Right atrium auricular region (tissue), 2 donors: ENCODE results near the gene DRC1. TPM values are rescaled to one million over a fixed set of nuclear protein-coding genes. Genes with fewer than 3 reads are reported as not detected.
A peak's percentile ranks its signal among the peaks of the same experiment; 100 is the strongest.
"Not testable (repeated sequence)": the region's sequence is repeated elsewhere in the genome, so short reads cannot be mapped to it uniquely, and the experiment has no call there.

Source experiments
- DNase-seq: peaks from one replicate; pipeline ENCODE4 v3.0.0-alpha.2; 2019; ENCODE audit warnings: low spot score
- H3K27ac ChIP-seq, 2 donors: fragments of 200-600 bp; sonication (generic); 1 replicate in 1 of 2; 2 replicates in 1 of 2; pipeline ENCODE4 v1.5.1; 2016 to 2019
- H3K27me3 ChIP-seq, 2 donors: fragments of 200-600 bp; sonication (generic); one replicate each; pipeline versions ENCODE4 v1.5.1 to v1.6.0; 2017 to 2019
- H3K36me3 ChIP-seq: fragments of 200-600 bp; sonication (generic); one replicate; pipeline ENCODE4 v1.5.1; 2016
- H3K4me1 ChIP-seq, 2 donors: fragments of 200-600 bp; sonication (generic); one replicate each; pipeline versions ENCODE4 v1.5.1 to v1.6.0; 2017 to 2019
- H3K4me3 ChIP-seq, 2 donors: fragments of 200-600 bp; sonication (generic); 1 replicate in 1 of 2; 2 replicates in 1 of 2; pipeline ENCODE4 v1.5.1; 2017 to 2019; ENCODE audit warnings: mild to moderate bottlenecking in 1 of 2, moderate library complexity in 1 of 2
- H3K9me3 ChIP-seq, 2 donors: fragments of 200-600 bp; sonication (generic); one replicate each; pipeline ENCODE4 v1.5.1; 2019
- total RNA-seq, 2 donors: library from RNA; depleted of rRNA; stranded (reverse); fragments of >200 nt; gene quantifications; one replicate each; pipeline ENCODE4 v1.1.0, GENCODE V29; 2016
- TF ChIP-seq, protein P1 (sequence below), 2 donors: fragments of 200-600 bp; sonication (generic); IDR thresholded peaks; one replicate each; pipeline ENCODE4 v1.5.1; 2019; ENCODE audit warnings: antibody characterized with exemption in 2 of 2

DRC1 gene
- not detected for total RNA-seq

DNA sequence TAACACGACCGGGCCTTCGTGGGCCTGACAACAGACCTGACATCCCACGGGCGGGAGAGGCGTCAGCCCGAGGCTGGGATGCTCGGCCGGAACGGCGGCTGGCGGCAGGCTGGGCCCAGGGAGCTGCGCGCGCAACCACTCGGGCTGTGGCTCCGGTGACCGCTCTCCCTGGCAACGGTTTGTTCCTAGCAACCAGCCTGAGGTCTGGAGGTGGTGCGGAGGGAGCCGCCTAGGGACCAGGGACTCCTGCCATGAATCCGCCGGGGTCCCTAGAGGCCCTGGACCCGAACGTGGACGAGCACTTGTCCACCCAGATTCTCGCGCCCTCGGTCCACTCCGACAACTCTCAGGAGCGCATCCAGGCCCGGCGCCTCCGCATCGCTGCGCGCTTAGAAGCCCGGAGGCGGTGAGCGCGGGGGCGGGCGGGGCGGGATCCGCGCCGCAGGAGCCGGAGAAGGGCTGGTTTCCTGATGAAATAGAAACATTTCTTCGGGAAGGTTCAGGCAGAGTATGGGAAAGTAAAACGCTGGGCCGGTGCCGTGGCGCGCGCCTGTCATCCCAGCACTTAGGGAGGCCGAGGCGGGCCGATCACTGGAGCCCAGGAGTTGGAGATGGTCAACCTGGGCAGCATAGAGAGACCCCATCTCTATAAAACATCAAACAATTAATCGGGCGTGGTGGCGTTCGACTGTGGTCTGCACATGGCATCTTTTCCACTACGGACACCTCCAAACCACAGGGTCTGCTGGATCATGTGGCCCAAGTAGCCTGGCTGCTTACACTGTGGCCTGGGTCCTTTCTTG lies at the start of gene DRC1:
TSS of gene DRC1 (plus strand) at position 182 of the 803 bp plus-strand sequence. CDS start at position 252, 70 bp downstream.
- Histone ChIP-seq H3K9me3 (no peaks in the 10 kb centered on the region), H3K27ac (no peak within 1 kb of the TSS), H3K36me3 (no peaks in the 10 kb centered on the region), H3K4me1 (peaks cover 0 to 9% of the 10 kb centered on the region in 2 donors), H3K4me3 (peak within 1 kb of the TSS in 1 of 2 donors; percentile 39), H3K27me3 (no peaks in the 10 kb centered on the region)
- DNase-seq: no peak
- TF ChIP-seq, protein P1, sequence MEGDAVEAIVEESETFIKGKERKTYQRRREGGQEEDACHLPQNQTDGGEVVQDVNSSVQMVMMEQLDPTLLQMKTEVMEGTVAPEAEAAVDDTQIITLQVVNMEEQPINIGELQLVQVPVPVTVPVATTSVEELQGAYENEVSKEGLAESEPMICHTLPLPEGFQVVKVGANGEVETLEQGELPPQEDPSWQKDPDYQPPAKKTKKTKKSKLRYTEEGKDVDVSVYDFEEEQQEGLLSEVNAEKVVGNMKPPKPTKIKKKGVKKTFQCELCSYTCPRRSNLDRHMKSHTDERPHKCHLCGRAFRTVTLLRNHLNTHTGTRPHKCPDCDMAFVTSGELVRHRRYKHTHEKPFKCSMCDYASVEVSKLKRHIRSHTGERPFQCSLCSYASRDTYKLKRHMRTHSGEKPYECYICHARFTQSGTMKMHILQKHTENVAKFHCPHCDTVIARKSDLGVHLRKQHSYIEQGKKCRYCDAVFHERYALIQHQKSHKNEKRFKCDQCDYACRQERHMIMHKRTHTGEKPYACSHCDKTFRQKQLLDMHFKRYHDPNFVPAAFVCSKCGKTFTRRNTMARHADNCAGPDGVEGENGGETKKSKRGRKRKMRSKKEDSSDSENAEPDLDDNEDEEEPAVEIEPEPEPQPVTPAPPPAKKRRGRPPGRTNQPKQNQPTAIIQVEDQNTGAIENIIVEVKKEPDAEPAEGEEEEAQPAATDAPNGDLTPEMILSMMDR (IDR thresholded peaks at IDR 0.05): no peak

DNA sequence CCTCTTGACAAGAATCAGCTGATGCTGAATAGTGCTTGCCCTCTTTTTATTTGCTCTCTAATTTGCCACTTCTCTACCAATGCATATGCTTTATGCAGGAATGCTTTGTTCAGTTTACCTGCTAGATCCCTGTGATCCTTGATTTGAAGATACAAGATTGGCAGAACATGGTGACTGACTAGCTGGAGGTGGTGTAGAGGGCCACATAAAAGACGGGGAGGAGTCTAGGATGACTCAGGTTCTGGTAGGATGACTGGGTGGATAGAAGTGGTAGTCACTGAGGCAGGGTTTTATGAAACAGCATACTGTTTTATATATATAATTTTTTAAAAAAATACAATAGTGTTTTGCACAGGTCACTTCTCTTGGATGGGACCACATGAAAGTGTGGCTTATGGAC lies 48.8 kb upstream of the DRC1 start:
- Histone ChIP-seq H3K27ac (no peak overlapping the region), H3K9me3 (no peaks in the 10 kb centered on the region), H3K27me3 (no peaks in the 10 kb centered on the region), H3K4me3 (no peak overlapping the region), H3K4me1 (peaks cover 0 to 9% of the 10 kb centered on the region in 2 donors), H3K36me3 (no peaks in the 10 kb centered on the region)
- TF ChIP-seq, protein P1 (IDR thresholded peaks at IDR 0.05): no peak
- no peak for DNase-seq

GRCh38 chr2:26354469-26354868 lies 47.3 kb upstream of the DRC1 start:
- not testable (repeated sequence) for DNase-seq, H3K27me3 ChIP-seq, H3K27ac ChIP-seq, H3K36me3 ChIP-seq, H3K4me3 ChIP-seq, H3K9me3 ChIP-seq, H3K4me1 ChIP-seq

DNA sequence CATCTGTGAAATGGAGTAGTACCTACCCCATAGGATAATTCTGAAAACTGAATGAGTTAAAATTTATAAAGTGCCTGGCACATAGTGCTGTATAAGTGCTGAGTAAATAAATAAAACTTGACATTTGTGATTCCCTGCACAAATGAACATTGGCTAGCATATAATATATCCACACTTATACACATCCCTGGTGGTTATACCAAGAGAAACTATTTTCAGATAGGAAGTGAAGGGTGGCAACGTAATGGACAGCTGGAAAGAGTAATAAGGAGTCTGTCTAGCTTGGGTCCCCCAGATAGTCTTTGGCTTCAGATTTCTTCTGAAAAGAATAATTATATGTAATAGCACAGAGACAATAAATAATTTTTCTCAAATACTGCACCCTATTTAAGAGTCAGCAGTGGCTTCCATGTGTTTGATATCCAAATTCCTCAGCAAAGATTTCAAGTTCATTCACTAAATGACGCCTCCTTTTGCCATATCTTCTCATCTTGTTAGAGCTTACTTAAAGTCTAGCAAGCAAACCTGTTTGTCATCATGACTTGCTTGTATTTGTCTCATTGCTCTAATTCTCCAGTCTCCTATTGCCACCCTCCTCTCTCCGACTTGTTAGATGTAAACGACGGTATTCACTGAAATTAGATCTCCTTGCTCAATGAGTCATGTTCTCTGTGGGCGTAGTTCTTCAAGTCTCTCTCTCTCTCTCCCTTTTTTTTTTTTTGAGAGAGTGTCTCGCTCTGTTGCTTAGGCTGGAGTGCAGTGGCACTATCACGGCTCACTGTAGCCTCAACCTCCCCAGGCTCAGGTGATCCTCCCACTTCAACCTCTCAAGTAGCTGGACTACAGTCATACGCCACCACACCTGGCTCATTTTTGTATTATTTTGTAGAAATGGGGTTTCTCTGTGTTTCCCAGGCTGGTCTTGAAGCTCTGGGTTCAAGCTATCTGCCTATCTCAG lies 46.4 kb upstream of the DRC1 start:
- Histone ChIP-seq H3K9me3 (no peaks in the 10 kb centered on the region), H3K27me3 (no peaks in the 10 kb centered on the region), H3K36me3 (no peaks in the 10 kb centered on the region), H3K4me1 (no peaks in the 10 kb centered on the region), H3K27ac (no peak overlapping the region), H3K4me3 (no peak overlapping the region)
- no peak for DNase-seq
- TF ChIP-seq, protein P1 (IDR thresholded peaks at IDR 0.05): no peak

GRCh38 chr2:26356111-26356510 lies 45.6 kb upstream of the DRC1 start:
- Histone ChIP-seq H3K4me1 (no peaks in the 10 kb centered on the region), H3K27me3 (no peaks in the 10 kb centered on the region), H3K27ac (no peak overlapping the region), H3K4me3 (no peak overlapping the region), H3K36me3 (no peaks in the 10 kb centered on the region), H3K9me3 (no peaks in the 10 kb centered on the region)
- no peak for DNase-seq
- TF ChIP-seq, protein P1 (IDR thresholded peaks at IDR 0.05): no peak

GRCh38 chr2:26356771-26357170 lies 44.9 kb upstream of the DRC1 start:
- no peaks in the 10 kb centered on the region for H3K9me3 ChIP-seq
- no peaks in the 10 kb centered on the region for H3K27me3 ChIP-seq
- TF ChIP-seq, protein P1 (IDR thresholded peaks at IDR 0.05): no peak
- no peak for DNase-seq
- no peak overlapping the region for H3K27ac ChIP-seq
- H3K4me3 ChIP-seq: no peak overlapping the region
- no peaks in the 10 kb centered on the region for H3K36me3 ChIP-seq
- no peaks in the 10 kb centered on the region for H3K4me1 ChIP-seq
